ENCODE measurements around the gene CCL25.
"Not testable (repeated sequence)": the region's sequence is repeated elsewhere in the genome, so short reads cannot be mapped to it uniquely, and the experiment has no call there.

Gene CCL25

GRCh38 chr19:8096071-8096470 is 43.5 kb downstream of the CCL25 start:
- no peak overlapping the region for H3K4me3 ChIP-seq (ENCODE audit: low read depth, low read length)
- peak; percentile 23; the same call in 1 of the 2 replicates for TF ChIP-seq CTCF (IDR thresholded peaks at IDR 0.05; ENCODE audit: low read depth, low read length)

DNA sequence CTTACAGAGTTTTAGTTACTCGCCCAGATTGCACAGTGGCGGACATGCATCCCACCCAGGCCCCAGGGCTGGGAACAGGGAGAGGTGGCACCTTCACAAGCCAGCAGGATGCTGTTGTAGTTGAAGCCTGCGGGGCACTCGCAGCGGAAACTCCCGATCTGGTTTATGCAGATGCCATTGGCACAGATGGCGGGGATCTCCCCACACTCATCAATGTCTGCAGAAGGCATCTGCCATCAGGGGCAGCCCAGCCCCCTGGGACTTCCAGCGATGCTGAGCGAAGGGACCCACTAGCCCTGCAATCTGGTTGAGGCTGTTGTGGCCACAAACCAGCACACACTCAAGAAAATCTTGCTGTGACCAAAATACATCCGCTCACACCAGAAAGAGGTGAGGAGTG is 44.6 kb downstream of the CCL25 start:
- TF ChIP-seq CTCF (IDR thresholded peaks at IDR 0.05; ENCODE audit: low read depth, low read length): no peak
- no peak overlapping the region for H3K4me3 ChIP-seq (ENCODE audit: low read depth, low read length)

GRCh38 chr19:8097681-8098567 is 45.4 kb downstream of the CCL25 start:
- H3K4me3 ChIP-seq (ENCODE audit: low read depth, low read length): no peak overlapping the region
- no peak for TF ChIP-seq CTCF (IDR thresholded peaks at IDR 0.05; ENCODE audit: low read depth, low read length)

DNA sequence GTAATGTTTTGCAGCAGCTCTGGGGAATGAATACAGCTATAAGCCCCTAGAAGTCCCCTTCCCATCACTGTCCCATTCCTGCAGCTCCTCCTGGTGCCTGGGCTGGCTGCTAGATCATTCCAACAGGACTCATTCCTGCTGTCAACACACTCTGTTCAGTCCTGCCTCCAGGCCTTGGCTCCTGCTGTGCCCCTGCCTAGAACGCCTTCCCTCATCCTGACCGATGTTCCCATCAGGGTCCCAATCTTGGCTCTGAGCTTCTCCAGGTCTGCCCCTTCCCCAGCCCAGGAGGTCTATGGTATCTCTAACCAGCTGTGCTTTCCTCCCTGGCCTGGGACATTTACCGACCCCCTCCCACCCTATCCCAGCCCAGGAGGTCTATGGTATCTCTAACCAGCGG is 48.8 kb downstream of the CCL25 start:
- TF ChIP-seq CTCF (IDR thresholded peaks at IDR 0.05; ENCODE audit: low read depth, low read length): no peak
- no peak overlapping the region for H3K4me3 ChIP-seq (ENCODE audit: low read depth, low read length)

DNA sequence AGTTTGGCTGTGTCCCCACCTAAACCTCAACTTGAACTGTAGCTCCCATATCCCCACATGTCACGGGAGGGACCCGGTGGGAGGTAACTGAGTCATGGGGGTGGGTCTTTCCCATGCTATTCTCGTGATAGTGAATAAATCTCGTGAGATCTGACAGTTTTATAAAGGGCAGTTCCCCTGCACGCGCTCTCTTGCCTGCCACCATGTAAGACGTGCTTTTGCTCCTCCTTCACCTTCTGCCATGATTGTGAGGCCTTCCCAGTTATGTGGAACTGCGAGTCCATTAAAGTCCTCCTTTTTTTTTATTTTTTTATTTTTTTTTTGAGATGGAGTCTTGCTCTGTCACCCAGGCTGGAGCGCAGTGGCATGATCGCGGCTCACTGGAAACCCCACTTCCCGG is 49.4 kb downstream of the CCL25 start:
- H3K4me3 ChIP-seq (ENCODE audit: low read depth, low read length): not testable (repeated sequence)

GRCh38 chr19:8105471-8105870 is 52.9 kb downstream of the CCL25 start:
- H3K4me3 ChIP-seq (ENCODE audit: low read depth, low read length): no peak overlapping the region
- TF ChIP-seq CTCF (IDR thresholded peaks at IDR 0.05; ENCODE audit: low read depth, low read length): no peak

DNA sequence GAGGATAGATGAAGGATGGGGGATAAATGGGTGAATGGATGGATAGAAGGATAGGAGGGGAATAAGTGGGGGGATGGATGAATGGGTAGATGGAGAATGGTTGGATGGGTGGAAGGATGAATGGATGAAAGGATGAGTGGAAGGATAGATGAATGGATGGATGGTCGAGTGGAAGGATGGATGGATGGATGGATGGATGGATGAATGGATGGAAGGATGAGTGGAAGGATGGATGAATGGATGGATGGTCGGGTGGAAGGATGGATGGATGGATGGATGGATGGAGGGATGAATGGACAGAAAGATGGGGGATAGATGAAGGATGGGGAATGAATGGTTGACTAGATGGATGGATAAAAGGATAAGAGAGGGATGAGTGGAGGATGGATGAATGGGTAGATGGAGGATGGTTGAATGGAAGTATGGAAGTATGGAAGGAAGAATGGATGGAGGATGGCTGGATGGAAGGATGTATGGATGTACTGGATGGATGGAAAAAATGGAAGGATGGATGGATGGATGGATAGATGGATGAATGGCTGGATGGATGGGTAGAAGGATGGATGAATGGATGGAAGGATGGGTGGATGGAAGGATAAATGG is 54.8 kb downstream of the CCL25 start:
- no peak for TF ChIP-seq CTCF (IDR thresholded peaks at IDR 0.05; ENCODE audit: low read depth, low read length)
- no peak overlapping the region for H3K4me3 ChIP-seq (ENCODE audit: low read depth, low read length)

Data from WI38 (cell line).